ENCODE data around the gene CLASP1. TPM values are rescaled to one million over a fixed set of nuclear protein-coding genes. Genes with fewer than 3 reads are reported as not detected.
"Not testable (repeated sequence)": the region's sequence is repeated elsewhere in the genome, so short reads cannot be mapped to it uniquely, and the experiment has no call there.

The CLASP1 gene
- total RNA-seq, 1 experiment from 2014 or later, result 26.1 TPM

- DNase-seq (ENCODE audit: low read depth), result no peak
Observed at GRCh38 chr2:121475811-121476571, 173.3 kb downstream of the CLASP1 start.

GRCh38 chr2:121473512-121473911 lies 175.8 kb downstream of the CLASP1 start:
- DNase-seq (ENCODE audit: low read depth), result no peak

- DNase-seq (ENCODE audit: low read depth), result no peak
Observed at GRCh38 chr2:121472470-121472993, 176.7 kb downstream of the CLASP1 start.

GRCh38 chr2:121471532-121472469 lies 177.5 kb downstream of the CLASP1 start:
- no peak for DNase-seq (ENCODE audit: low read depth)

GRCh38 chr2:121470917-121471316 lies 178.3 kb downstream of the CLASP1 start:
- no peak for DNase-seq (ENCODE audit: low read depth)

GRCh38 chr2:121469356-121469755 lies 179.9 kb downstream of the CLASP1 start:
- no peak for DNase-seq (ENCODE audit: low read depth)

- DNase-seq (ENCODE audit: low read depth), result no peak
Observed at GRCh38 chr2:121468936-121469335, 180.3 kb downstream of the CLASP1 start.

GRCh38 chr2:121459291-121459690 lies 190.0 kb downstream of the CLASP1 start:
- no peak for DNase-seq (ENCODE audit: low read depth)

- DNase-seq (ENCODE audit: low read depth), result no peak
Observed at GRCh38 chr2:121456325-121456724, 192.9 kb downstream of the CLASP1 start.

GRCh38 chr2:121455446-121455845 lies 193.8 kb downstream of the CLASP1 start:
- no peak for DNase-seq (ENCODE audit: low read depth)

- DNase-seq (ENCODE audit: low read depth), result no peak
Observed at GRCh38 chr2:121454549-121455090, 194.6 kb downstream of the CLASP1 start.

GRCh38 chr2:121451398-121451797 lies 197.9 kb downstream of the CLASP1 start:
- DNase-seq (ENCODE audit: low read depth), result no peak

GRCh38 chr2:121450301-121450700 lies 199.0 kb downstream of the CLASP1 start:
- DNase-seq (ENCODE audit: low read depth), result no peak

- no peak for DNase-seq (ENCODE audit: low read depth)
Observed at GRCh38 chr2:121446647-121447241, 202.5 kb downstream of the CLASP1 start.

- no peak for DNase-seq (ENCODE audit: low read depth)
Observed at GRCh38 chr2:121442889-121443288, 206.4 kb downstream of the CLASP1 start.

- not testable (repeated sequence) for DNase-seq (ENCODE audit: low read depth)
Observed at GRCh38 chr2:121438290-121438689, 211.0 kb downstream of the CLASP1 start.

GRCh38 chr2:121436918-121437317 lies 212.3 kb downstream of the CLASP1 start:
- DNase-seq (ENCODE audit: low read depth), result no peak

- DNase-seq (ENCODE audit: low read depth), result no peak
Observed at GRCh38 chr2:121435790-121436189, 213.5 kb downstream of the CLASP1 start.

GRCh38 chr2:121431214-121431613 lies 218.0 kb downstream of the CLASP1 start:
- no peak for DNase-seq (ENCODE audit: low read depth)

- DNase-seq (ENCODE audit: low read depth), result no peak
Observed at GRCh38 chr2:121429927-121430520, 219.2 kb downstream of the CLASP1 start.

- peak; percentile 2 for DNase-seq (ENCODE audit: low read depth)
Observed at GRCh38 chr2:121429119-121429903, 220.0 kb downstream of the CLASP1 start.
